GM19025 (cell line): ENCODE data around the gene KCNMB4.
"Not testable (repeated sequence)": the region's sequence is repeated elsewhere in the genome, so short reads cannot be mapped to it uniquely, and the experiment has no call there.

Source experiments
- ATAC-seq: cut with Tn5 transposase; IDR thresholded peaks from one replicate; pipeline ENCODE4 v1.9.1; 2021; ENCODE audit warnings: mild to moderate bottlenecking, low read depth, moderate library complexity; ENCODE audit not compliant: unreplicated experiment

The KCNMB4 gene

GRCh38 chr12:70367258-70368141 lies 1.4 kb downstream of the KCNMB4 start:
- ATAC-seq, result no peak

- no peak for ATAC-seq
Observed at GRCh38 chr12:70372881-70373280, 6.8 kb downstream of the KCNMB4 start.

- no peak for ATAC-seq
Observed at GRCh38 chr12:70379846-70380245, 13.8 kb downstream of the KCNMB4 start.

GRCh38 chr12:70383484-70383883 lies 17.4 kb downstream of the KCNMB4 start:
- ATAC-seq, result no peak

GRCh38 chr12:70383886-70384285 lies 17.8 kb downstream of the KCNMB4 start:
- no peak for ATAC-seq

GRCh38 chr12:70386771-70387170 lies 20.7 kb downstream of the KCNMB4 start:
- ATAC-seq, result no peak

GRCh38 chr12:70389678-70390077 lies 23.6 kb downstream of the KCNMB4 start:
- ATAC-seq, result no peak

GRCh38 chr12:70392631-70393030 lies 26.5 kb downstream of the KCNMB4 start:
- ATAC-seq, result not testable (repeated sequence)

GRCh38 chr12:70393787-70394499 lies 27.9 kb downstream of the KCNMB4 start:
- ATAC-seq, result no peak

- ATAC-seq, result no peak
Observed at GRCh38 chr12:70398002-70398401, 31.9 kb downstream of the KCNMB4 start.

- ATAC-seq, result no peak
Observed at GRCh38 chr12:70398862-70399261, 32.8 kb downstream of the KCNMB4 start.

- ATAC-seq, result no peak
Observed at GRCh38 chr12:70399311-70399710, 33.2 kb downstream of the KCNMB4 start.

- no peak for ATAC-seq
Observed at GRCh38 chr12:70400124-70400523, 34.0 kb downstream of the KCNMB4 start.

GRCh38 chr12:70402597-70402996 lies 36.5 kb downstream of the KCNMB4 start:
- no peak for ATAC-seq

- ATAC-seq, result no peak
Observed at GRCh38 chr12:70403826-70404225, 37.7 kb downstream of the KCNMB4 start.

- no peak for ATAC-seq
Observed at GRCh38 chr12:70408004-70408790, 42.1 kb downstream of the KCNMB4 start.

- ATAC-seq, result no peak
Observed at GRCh38 chr12:70415987-70416386, 49.9 kb downstream of the KCNMB4 start.

- ATAC-seq, result no peak
Observed at GRCh38 chr12:70417121-70417520, 51.0 kb downstream of the KCNMB4 start.

- no peak for ATAC-seq
Observed at GRCh38 chr12:70418101-70418500, 52.0 kb downstream of the KCNMB4 start.

GRCh38 chr12:70422631-70423030 lies 56.5 kb downstream of the KCNMB4 start:
- ATAC-seq, result no peak

- ATAC-seq, result no peak
Observed at GRCh38 chr12:70426620-70427019, 60.5 kb downstream of the KCNMB4 start.
